ENCODE results near the gene JMJD7.

The JMJD7 gene

GRCh38 chr15:41860049-41860828 is 32.3 kb downstream of the JMJD7 start:
- DNase-seq (ENCODE audit: low spot score), result no peak
- no peak for TF ChIP-seq CTCF (conservative IDR thresholded peaks at IDR 0.05; ENCODE audit: low read depth)
- ChIA-PET POLR2A (ENCODE audit: low non-redundant PET) (no interaction called here), CTCF (interaction anchor here (0.6 to 1.0 kb wide), 3 partner anchors 9 to 45 kb away, joined by 3 to 5 read pairs (median 3); no protein-coding TSS in a partner anchor)
- H3K27ac ChIP-seq, result no peak overlapping the region

GRCh38 chr15:41861736-41862356 is 34.0 kb downstream of the JMJD7 start:
- H3K27ac ChIP-seq, result no peak overlapping the region
- no peak for DNase-seq (ENCODE audit: low spot score)
- POLR2A ChIA-PET (ENCODE audit: low non-redundant PET), result no interaction called here
- no peak for TF ChIP-seq CTCF (conservative IDR thresholded peaks at IDR 0.05; ENCODE audit: low read depth)
- CTCF ChIA-PET, result interaction anchor here (0.7 kb wide), 1 partner anchor 43 kb away, joined by 3 read pairs; no protein-coding TSS in a partner anchor

- ChIA-PET POLR2A (ENCODE audit: low non-redundant PET) (no interaction called here), CTCF (interaction anchor here (0.6 to 0.7 kb wide), 2 partner anchors 42 to 65 kb away, joined by 3 to 5 read pairs; no protein-coding TSS in a partner anchor)
- H3K27ac ChIP-seq, result no peak overlapping the region
- TF ChIP-seq CTCF (conservative IDR thresholded peaks at IDR 0.05; ENCODE audit: low read depth), result no peak
- DNase-seq (ENCODE audit: low spot score), result no peak
Observed at GRCh38 chr15:41862515-41863116, 34.7 kb downstream of the JMJD7 start.

- no peak overlapping the region for H3K27ac ChIP-seq
- ChIA-PET POLR2A (ENCODE audit: low non-redundant PET) (no interaction called here), CTCF (interaction anchor here (0.6 to 1.2 kb wide), 3 partner anchors 9 to 91 kb away, joined by 3 to 5 read pairs (median 3); partner anchors contain the start of gene SPTBN5)
- DNase-seq (ENCODE audit: low spot score), result no peak
- no peak for TF ChIP-seq CTCF (conservative IDR thresholded peaks at IDR 0.05; ENCODE audit: low read depth)
Observed at GRCh38 chr15:41865490-41866055, 37.7 kb downstream of the JMJD7 start.

GRCh38 chr15:41866263-41866703 is 38.4 kb downstream of the JMJD7 start:
- no peak overlapping the region for H3K27ac ChIP-seq
- POLR2A ChIA-PET (ENCODE audit: low non-redundant PET), result no interaction called here
- TF ChIP-seq CTCF (conservative IDR thresholded peaks at IDR 0.05; ENCODE audit: low read depth), result no peak
- CTCF ChIA-PET, result no interaction called here
- DNase-seq (ENCODE audit: low spot score), result no peak

GRCh38 chr15:41866872-41867579 is 39.1 kb downstream of the JMJD7 start:
- CTCF ChIA-PET, result no interaction called here
- POLR2A ChIA-PET (ENCODE audit: low non-redundant PET), result no interaction called here
- DNase-seq (ENCODE audit: low spot score), result no peak
- no peak for TF ChIP-seq CTCF (conservative IDR thresholded peaks at IDR 0.05; ENCODE audit: low read depth)
- H3K27ac ChIP-seq, result no peak overlapping the region
